Left ventricle myocardium inferior (tissue), 1 donor: ENCODE results near the gene KRTAP12-4. TPM values are rescaled to one million over a fixed set of nuclear protein-coding genes. Genes with fewer than 3 reads are reported as not detected.

ENCODE experiments used
- DNase-seq: peaks from one replicate; pipeline ENCODE4 v3.0.0-alpha.2; 2020
- H3K27ac ChIP-seq: fragments of 200-600 bp; replicated peaks from 2 replicates; pipeline ENCODE4 v1.8.0; 2021
- H3K27me3 ChIP-seq: fragments of 200-600 bp; 2 replicates; pipeline ENCODE4 v1.8.0; 2021; ENCODE audit warnings: low read depth
- H3K36me3 ChIP-seq: fragments of 200-600 bp; 2 replicates; pipeline ENCODE4 v1.8.0; 2021
- H3K4me1 ChIP-seq: fragments of 200-600 bp; 2 replicates; pipeline ENCODE4 v1.8.0; 2021
- H3K4me3 ChIP-seq: fragments of 200-600 bp; 2 replicates; pipeline ENCODE4 v1.8.0; 2021; ENCODE audit warnings: mild to moderate bottlenecking, moderate library complexity
- H3K9me3 ChIP-seq: fragments of 200-600 bp; replicated peaks from 2 replicates; pipeline ENCODE4 v1.8.0; 2021
- CTCF ChIP-seq: fragments of 200-600 bp; IDR thresholded peaks from 2 replicates; pipeline ENCODE4 v1.8.0; 2021; ENCODE audit warnings: antibody characterized with exemption, mild to moderate bottlenecking, borderline replicate concordance
- intact Hi-C: fragments of 100-400 bp; cut with micrococcal nuclease; formaldehyde crosslinking; loops from one replicate; pipeline ENCODE4 v1.11.0; 2022
- total RNA-seq: library from RNA; stranded (reverse); fragmentation: NEBNext Ultra II Directional; extraction: Animal tissue kit (Norgen Biotek cat#: 25700); gene quantifications from one replicate; pipeline ENCODE4 v1.2.1, GENCODE V29; 2021
- donor health status: DM: no; HTN: yes; CAD: no; lungs with severe emphysema.

The KRTAP12-4 gene
- total RNA-seq, 1 donor from 2014 or later, result not detected

DNA sequence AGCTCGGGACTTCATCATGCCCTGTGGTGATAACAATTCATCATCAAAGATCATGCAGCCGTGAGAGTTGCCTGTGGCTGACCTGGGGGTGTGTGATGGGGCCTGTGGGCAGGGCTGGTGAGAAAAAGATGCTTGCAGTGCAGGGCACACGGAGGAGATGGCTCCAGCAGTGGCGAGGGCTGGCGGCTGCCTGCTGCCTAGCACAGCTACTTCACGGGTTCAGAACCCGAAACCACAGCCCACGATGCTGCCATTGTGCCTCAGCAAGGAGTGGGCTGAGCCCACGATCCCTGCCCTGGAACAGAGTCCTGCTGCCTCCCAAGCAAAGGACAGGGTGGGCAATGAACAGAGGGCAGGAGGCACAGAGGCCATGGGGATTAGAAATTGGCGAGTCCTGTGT, 28.2 kb downstream of the KRTAP12-4 start:
- Histone ChIP-seq H3K4me1 (peaks cover 17% of the 10 kb centered on the region), H3K27ac (peak overlapping the region; percentile 42), H3K9me3 (peaks cover 42% of the 10 kb centered on the region), H3K4me3 (no peak overlapping the region), H3K36me3 (no peaks in the 10 kb centered on the region), H3K27me3 (peaks cover 29% of the 10 kb centered on the region)
- no peak for TF ChIP-seq CTCF
- no peak for DNase-seq
- intact Hi-C loops, result no loop called here

- peaks cover 17% of the 10 kb centered on the region for H3K4me1 ChIP-seq
- no peak for TF ChIP-seq CTCF
- no peaks in the 10 kb centered on the region for H3K36me3 ChIP-seq
- no peak overlapping the region for H3K4me3 ChIP-seq
- H3K27ac ChIP-seq, result peak overlapping the region; percentile 42
- DNase-seq, result no peak
- H3K9me3 ChIP-seq, result peaks cover 37% of the 10 kb centered on the region
- peaks cover 29% of the 10 kb centered on the region for H3K27me3 ChIP-seq
- intact Hi-C loops, result no loop called here
These were observed 28.7 kb downstream of the KRTAP12-4 start for GRCh38 chr21:44625756-44626155.

DNA sequence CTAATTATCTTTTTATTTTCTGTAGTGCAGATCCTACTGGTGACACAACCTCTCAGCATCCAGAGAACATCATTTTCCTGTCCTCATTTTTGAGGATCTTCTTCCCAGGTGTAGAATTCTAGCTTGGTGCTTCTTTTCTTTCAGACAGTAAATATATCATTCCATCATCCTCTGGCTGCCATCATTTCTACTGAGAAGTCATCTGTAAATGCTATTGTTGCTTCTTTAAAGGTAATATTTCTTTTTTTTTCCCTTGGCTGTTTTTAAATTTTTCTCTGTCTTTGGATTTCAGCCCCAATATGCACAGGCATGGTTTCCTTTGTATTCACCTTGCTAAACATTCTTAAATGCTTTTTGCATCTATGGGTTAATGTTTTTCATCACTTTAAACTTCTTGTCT, 30.9 kb downstream of the KRTAP12-4 start:
- H3K9me3 ChIP-seq, result peaks cover 32% of the 10 kb centered on the region
- TF ChIP-seq CTCF, result no peak
- intact Hi-C loops, result no loop called here

DNA sequence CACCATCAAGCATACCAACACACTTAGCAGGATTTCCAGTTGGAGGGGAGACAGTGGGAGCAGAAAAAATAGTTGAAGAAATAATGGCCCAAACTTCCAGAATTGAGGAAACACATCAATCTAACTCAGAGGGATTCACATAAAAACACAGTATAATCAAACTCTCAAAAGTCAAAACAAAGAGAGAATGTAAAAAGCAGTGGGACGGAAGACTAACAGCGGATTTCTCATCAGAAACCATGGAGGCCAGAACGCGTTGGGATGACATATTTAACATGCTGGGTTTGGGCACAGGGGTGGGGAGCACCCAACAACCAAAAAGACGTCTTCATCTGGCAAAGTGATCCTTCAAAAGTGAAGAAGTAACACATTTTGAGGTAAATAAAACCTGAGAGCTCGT, 34.6 kb downstream of the KRTAP12-4 start:
- TF ChIP-seq CTCF, result no peak
- H3K36me3 ChIP-seq, result no peaks in the 10 kb centered on the region
- intact Hi-C loops, result no loop called here
- DNase-seq, result no peak
- H3K4me1 ChIP-seq, result no peaks in the 10 kb centered on the region
- H3K9me3 ChIP-seq, result peaks cover 28% of the 10 kb centered on the region
- H3K27me3 ChIP-seq, result peaks cover 15% of the 10 kb centered on the region
- no peak overlapping the region for H3K4me3 ChIP-seq
- no peak overlapping the region for H3K27ac ChIP-seq

More for the DNA sequence above, 30.9 kb downstream of the KRTAP12-4 start:
- H3K36me3 ChIP-seq, result no peaks in the 10 kb centered on the region
- H3K4me1 ChIP-seq, result peaks cover 17% of the 10 kb centered on the region
- H3K4me3 ChIP-seq, result no peak overlapping the region
- H3K27ac ChIP-seq, result no peak overlapping the region
- no peak for DNase-seq
- H3K27me3 ChIP-seq, result peaks cover 23% of the 10 kb centered on the region

- H3K36me3 ChIP-seq, result no peaks in the 10 kb centered on the region
- H3K27me3 ChIP-seq, result peaks cover 19% of the 10 kb centered on the region
- peaks cover 18% of the 10 kb centered on the region for H3K9me3 ChIP-seq
- H3K4me1 ChIP-seq, result no peaks in the 10 kb centered on the region
- H3K27ac ChIP-seq, result no peak overlapping the region
- no peak overlapping the region for H3K4me3 ChIP-seq
- no peak for DNase-seq
- no peak for TF ChIP-seq CTCF
- intact Hi-C loops, result no loop called here
These were observed 35.5 kb downstream of the KRTAP12-4 start for GRCh38 chr21:44618909-44619308.

- H3K36me3 ChIP-seq, result no peaks in the 10 kb centered on the region
- DNase-seq, result peak; percentile 49
- intact Hi-C loops, result no loop called here
- H3K9me3 ChIP-seq, result peaks cover 14% of the 10 kb centered on the region
- H3K27me3 ChIP-seq, result peaks cover 23% of the 10 kb centered on the region
- H3K4me1 ChIP-seq, result no peaks in the 10 kb centered on the region
- no peak overlapping the region for H3K4me3 ChIP-seq
- no peak overlapping the region for H3K27ac ChIP-seq
- peak; percentile 63 for TF ChIP-seq CTCF
These were observed 36.0 kb downstream of the KRTAP12-4 start for GRCh38 chr21:44618504-44618903.
